ENCODE data around the gene DSC2.

DNA sequence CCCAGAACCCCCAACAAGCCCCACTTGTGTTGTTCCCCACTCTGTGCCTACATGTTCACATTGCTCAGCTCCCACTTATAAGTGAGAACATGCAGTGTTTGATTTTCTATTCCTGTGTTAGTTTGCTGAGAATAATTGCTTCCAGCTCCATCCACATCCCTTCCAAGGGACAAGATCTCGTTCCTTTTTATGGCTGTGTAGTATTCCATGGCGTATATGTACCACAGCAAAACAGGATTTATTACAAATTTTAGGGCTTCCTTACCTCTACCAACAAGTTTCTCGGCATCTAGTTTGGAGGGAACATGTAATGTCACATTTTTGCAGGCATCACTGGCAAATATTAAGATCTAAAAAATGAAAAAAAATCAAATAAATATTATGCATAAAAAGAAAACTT is 8.9 kb downstream of the DSC2 start:
- TF ChIP-seq EZH2 (IDR thresholded peaks at IDR 0.05; ENCODE audit: insufficient read depth, poor library complexity, severe bottlenecking) (no peak), EZH2phosphoT487 (IDR thresholded peaks at IDR 0.05; ENCODE audit: insufficient read depth, low read depth) (no peak)

Measured in GM23248 (cell line).